HCT116 (cell line): Measurements from ENCODE around the gene MAP7. TPM values are rescaled to one million over a fixed set of nuclear protein-coding genes. Genes with fewer than 3 reads are reported as not detected.

Experiments
- ATAC-seq: fragments of 200-7000 bp; cut with Tn5 transposase; 2 replicates; pipeline ENCODE4 v1.9.1; 2020; ENCODE audit warnings: mild to moderate bottlenecking, moderate library complexity
- BruUV-seq: library from RNA; stranded (reverse); fragments of 400-500 nt; replicated peaks from 2 replicates; lab custom pipeline; 2021; lab: Mats Ljungman, UMichigan
- CTCF ChIA-PET: fragments of 300-600 bp; sonication (Branson Sonifier 250); formaldehyde crosslinking; loops from one replicate; lab custom pipeline; 2021; ENCODE audit warnings: antibody characterized with exemption; lab: Charles Lee
- POLR2A ChIA-PET: fragments of 300-600, 350-600 bp; sonication (Branson Sonifier 250); formaldehyde crosslinking; loops from one replicate; lab custom pipeline; 2021; ENCODE audit warnings: antibody characterized with exemption; lab: Charles Lee
- RAD21 ChIA-PET, 2 experiments: fragments of 300-600 bp; sonication (Branson Sonifier 250); formaldehyde crosslinking; loops; one replicate each; lab custom pipeline; 2023; ENCODE audit warnings: low total read pairs in 2 of 2; ENCODE audit not compliant: uncharacterized antibody in 2 of 2, unreplicated experiment in 2 of 2, low non-redundant PET in 1 of 2; lab: Charles Lee
- DNase-seq: peaks from one replicate; pipeline ENCODE4 v3.0.0-alpha.2; 2010; ENCODE audit warnings: low read depth, low spot score
- H2AFZ ChIP-seq: fragments of 200-600 bp; shearing (Covaris generic), sonication (generic); 2 replicates; pipeline ENCODE4 v1.6.1; 2017; ENCODE audit warnings: low read depth, mixed run types, mixed read lengths, antibody characterized with exemption, low read length; ENCODE audit not compliant: poor library complexity, severe bottlenecking
- H3K27ac ChIP-seq: 2 replicates; pipeline ENCODE4 v1.5.1; 2012; ENCODE audit warnings: low read depth, low read length
- H3K27me3 ChIP-seq: fragments of 200-600 bp; sonication (generic); 2 replicates; pipeline ENCODE4 v1.6.1; 2016; ENCODE audit warnings: mixed run types, low read length, mixed read lengths; ENCODE audit not compliant: insufficient read depth
- H3K36me3 ChIP-seq, 2 experiments: fragments of 200-500 bp in 1 of 2; fragments of 200-600 bp in 1 of 2; sonication (Bioruptor generic) in 1 of 2; sonication (generic) in 1 of 2; 2 replicates each; pipeline versions ENCODE4 v1.5.1 to v1.6.1; 2014 to 2016; ENCODE audit warnings: low read length in 2 of 2, inconsistent platforms in 1 of 2, mixed read lengths in 1 of 2, mixed run types in 1 of 2; ENCODE audit not compliant: insufficient read depth in 2 of 2, control insufficient read depth in 1 of 2
- H3K4me1 ChIP-seq, 2 experiments: fragments of 200-600 bp in 1 of 2; sonication (generic) in 1 of 2; 2 replicates each; pipeline versions ENCODE4 v1.5.1 to v1.6.1; 2012 to 2017; ENCODE audit warnings: low read length in 2 of 2, inconsistent platforms in 1 of 2, mild to moderate bottlenecking in 1 of 2, mixed read lengths in 1 of 2, mixed run types in 1 of 2, moderate library complexity in 1 of 2; ENCODE audit not compliant: insufficient read depth in 2 of 2, control insufficient read depth in 1 of 2
- H3K4me2 ChIP-seq: fragments of 200-600 bp; sonication (generic); 2 replicates; pipeline ENCODE4 v1.6.1; 2017; ENCODE audit warnings: mixed run types, low read length, mixed read lengths
- H3K4me3 ChIP-seq, 2 experiments: fragments of 200-600 bp in 1 of 2; sonication (generic) in 1 of 2; replicated peaks in 1 of 2; 2 replicates each; pipeline ENCODE4 v1.5.1; 2011 to 2016; ENCODE audit warnings: low read length in 2 of 2, control low read depth in 1 of 2, low read depth in 1 of 2, mild to moderate bottlenecking in 1 of 2, mixed read lengths in 1 of 2, mixed run types in 1 of 2
- H3K79me2 ChIP-seq: fragments of 200-600 bp; sonication (generic); 2 replicates; pipeline ENCODE4 v1.6.1; 2017; ENCODE audit warnings: mild to moderate bottlenecking, mixed run types, low read length, moderate library complexity, mixed read lengths; ENCODE audit not compliant: insufficient read depth
- H3K9ac ChIP-seq: fragments of 200-600 bp; sonication (generic); 2 replicates; pipeline ENCODE4 v1.6.1; 2016; ENCODE audit warnings: low read length, mixed read lengths
- H3K9me2 ChIP-seq: fragments of 200-600 bp; sonication (generic), shearing (Covaris generic); 2 replicates; pipeline ENCODE4 v1.6.1; 2017; ENCODE audit warnings: mixed run types, mild to moderate bottlenecking, moderate library complexity; ENCODE audit not compliant: insufficient read depth
- H3K9me3 ChIP-seq, 2 experiments: fragments of 200-500 bp in 1 of 2; fragments of 200-600 bp in 1 of 2; sonication (Bioruptor generic) in 1 of 2; sonication (generic) in 1 of 2; 2 replicates each; pipeline ENCODE4 v1.6.1; 2014 to 2017; ENCODE audit warnings: low read length in 2 of 2, mixed read lengths in 2 of 2, inconsistent platforms in 1 of 2, low read depth in 1 of 2, mild to moderate bottlenecking in 1 of 2, mixed run types in 1 of 2, moderate library complexity in 1 of 2; ENCODE audit not compliant: control insufficient read depth in 1 of 2, insufficient read depth in 1 of 2
- H4K20me1 ChIP-seq: fragments of 200-600 bp; sonication (generic), shearing (Covaris generic); 2 replicates; pipeline ENCODE4 v1.6.1; 2017; ENCODE audit warnings: mixed run types, mild to moderate bottlenecking, moderate library complexity; ENCODE audit not compliant: insufficient read depth
- ATF3 ChIP-seq: IDR thresholded peaks from 2 replicates; pipeline ENCODE4 v1.6.1; 2012
- CBX3 ChIP-seq: IDR thresholded peaks from 2 replicates; pipeline ENCODE4 v1.6.1; 2012; ENCODE audit warnings: low read depth
- ELF1 ChIP-seq: IDR thresholded peaks from 2 replicates; pipeline ENCODE4 v1.6.1; 2012; ENCODE audit warnings: low read depth, borderline replicate concordance
- EZH2 ChIP-seq: fragments of 200-600 bp; sonication (generic); IDR thresholded peaks from 2 replicates; pipeline ENCODE4 v1.6.1; 2017; ENCODE audit warnings: antibody characterized with exemption, mixed run types
- MAX ChIP-seq: IDR thresholded peaks from 2 replicates; pipeline ENCODE4 v1.6.1; 2012
- POLR2A ChIP-seq: IDR thresholded peaks from 2 replicates; pipeline ENCODE4 v1.7.0; 2011; ENCODE audit warnings: borderline replicate concordance; ENCODE audit not compliant: insufficient read depth, insufficient read length; ENCODE audit errors: extremely low read depth
- REST ChIP-seq: IDR thresholded peaks from 2 replicates; pipeline ENCODE4 v1.6.1; 2012; ENCODE audit warnings: low read depth
- SP1 ChIP-seq: IDR thresholded peaks from 2 replicates; pipeline ENCODE4 v1.6.1; 2012; ENCODE audit warnings: low read depth
- TCF7L2 ChIP-seq: IDR thresholded peaks from 2 replicates; pipeline ENCODE4 v1.7.0; 2011; ENCODE audit warnings: borderline replicate concordance, inconsistent platforms; ENCODE audit not compliant: insufficient read depth, insufficient read length; ENCODE audit errors: extremely low read depth
- YY1 ChIP-seq: IDR thresholded peaks from 2 replicates; pipeline ENCODE4 v1.6.1; 2011; ENCODE audit warnings: low read length, low read depth, moderate library complexity, mild to moderate bottlenecking; ENCODE audit not compliant: insufficient replicate concordance; ENCODE audit errors: extremely low read depth
- intact Hi-C: fragments of 100-400 bp; cut with micrococcal nuclease; formaldehyde crosslinking; loops from 2 replicates; pipeline ENCODE4 v1.10.0; 2022
- total RNA-seq: library from RNA; stranded (reverse); gene quantifications from one replicate; pipeline ENCODE4 v1.2.1, GENCODE V29; 2021; ENCODE audit not compliant: unreplicated experiment
- TF ChIP-seq, protein P1 (sequence below), 3 experiments: fragments of 200-600 bp in 1 of 3; sonication (generic) in 1 of 3; IDR thresholded peaks in 2 of 3; conservative IDR thresholded peaks in 1 of 3; 2 replicates each; pipeline ENCODE4 v1.5.1; 2012 to 2017; ENCODE audit warnings: low read depth in 2 of 3, low read length in 2 of 3, antibody characterized with exemption in 1 of 3, borderline replicate concordance in 1 of 3, control low read depth in 1 of 3, mild to moderate bottlenecking in 1 of 3, mixed read lengths in 1 of 3, mixed run types in 1 of 3, moderate library complexity in 1 of 3; ENCODE audit not compliant: insufficient read depth in 1 of 3

The MAP7 gene
- total RNA-seq, 1 experiment from 2014 or later = 35.5 TPM

GRCh38 chr6:136411453-136412354 is 138.5 kb downstream of the MAP7 start:
- DNase-seq (no peak), ATAC-seq (no peak)
- TF ChIP-seq POLR2A (no peak), CBX3 (no peak), SP1 (no peak), TCF7L2 (no peak), EZH2 (no peak), ELF1 (no peak), REST (no peak), ATF3 (no peak), YY1 (no peak), MAX (no peak)
- TF ChIP-seq, protein P1, sequence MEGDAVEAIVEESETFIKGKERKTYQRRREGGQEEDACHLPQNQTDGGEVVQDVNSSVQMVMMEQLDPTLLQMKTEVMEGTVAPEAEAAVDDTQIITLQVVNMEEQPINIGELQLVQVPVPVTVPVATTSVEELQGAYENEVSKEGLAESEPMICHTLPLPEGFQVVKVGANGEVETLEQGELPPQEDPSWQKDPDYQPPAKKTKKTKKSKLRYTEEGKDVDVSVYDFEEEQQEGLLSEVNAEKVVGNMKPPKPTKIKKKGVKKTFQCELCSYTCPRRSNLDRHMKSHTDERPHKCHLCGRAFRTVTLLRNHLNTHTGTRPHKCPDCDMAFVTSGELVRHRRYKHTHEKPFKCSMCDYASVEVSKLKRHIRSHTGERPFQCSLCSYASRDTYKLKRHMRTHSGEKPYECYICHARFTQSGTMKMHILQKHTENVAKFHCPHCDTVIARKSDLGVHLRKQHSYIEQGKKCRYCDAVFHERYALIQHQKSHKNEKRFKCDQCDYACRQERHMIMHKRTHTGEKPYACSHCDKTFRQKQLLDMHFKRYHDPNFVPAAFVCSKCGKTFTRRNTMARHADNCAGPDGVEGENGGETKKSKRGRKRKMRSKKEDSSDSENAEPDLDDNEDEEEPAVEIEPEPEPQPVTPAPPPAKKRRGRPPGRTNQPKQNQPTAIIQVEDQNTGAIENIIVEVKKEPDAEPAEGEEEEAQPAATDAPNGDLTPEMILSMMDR (IDR thresholded peaks at IDR 0.05 in 2 of 3, conservative IDR thresholded peaks at IDR 0.05 in 1 of 3; ENCODE audit: borderline replicate concordance in 1 of 3, insufficient read depth in 1 of 3, low read depth in 2 of 3, low read length in 2 of 3) = no peak
- Histone ChIP-seq H3K4me1 (peaks cover 4 to 11% of the 10 kb centered on the region in 2 experiments; a peak in 3 of 4 replicates), H3K79me2 (no peaks in the 10 kb centered on the region), H3K36me3 (0 out of 4 replicates have a peak, but pooled peaks cover 0 to 5% of the 10 kb centered on the region in 2 experiments), H3K4me3 (no peak overlapping the region), H3K9ac (no peak overlapping the region), H4K20me1 (no peaks in the 10 kb centered on the region), H3K9me2 (no peaks in the 10 kb centered on the region), H3K9me3 (no peaks in the 10 kb centered on the region), H3K27ac (no peak overlapping the region), H2AFZ (no peak overlapping the region), H3K4me2 (no peak overlapping the region), H3K27me3 (no peaks in the 10 kb centered on the region)
- ChIA-PET POLR2A (no interaction called here), CTCF (no interaction called here), RAD21 (no interaction called here)
- no TSS peak for BruUV-seq
- intact Hi-C loops = no loop called here
